H1 (cell line): Measurements from ENCODE around the gene LDHAL6A. TPM values are rescaled to one million over a fixed set of nuclear protein-coding genes. Genes with fewer than 3 reads are reported as not detected.

Experiments
- CTCF ChIA-PET: fragments of 300-600 bp; sonication (Branson Sonifier 250); formaldehyde crosslinking; loops from one replicate; lab custom pipeline; 2021; ENCODE audit not compliant: partially characterized antibody; lab: Charles Lee
- POLR2A ChIA-PET: fragments of 300-600 bp; sonication (Branson Sonifier 250); formaldehyde crosslinking; loops from one replicate; lab custom pipeline; 2021; ENCODE audit warnings: inconsistent platforms; ENCODE audit not compliant: partially characterized antibody; lab: Charles Lee
- DNase-seq, 2 experiments: peaks; one replicate each; pipeline versions ENCODE4 v3.0.0 to v3.0.0-alpha.2; 2010 to 2022; ENCODE audit warnings: low spot score in 2 of 2, low read depth in 1 of 2, mixed read lengths in 1 of 2
- FAIRE-seq: peaks from 2 replicates; lab custom pipeline; 2011; peaks lifted over from hg19 to GRCh38; lab: Jason Lieb, UNC
- H2AFZ ChIP-seq: 2 replicates; pipeline ENCODE4 v1.8.1; 2012; ENCODE audit warnings: low read length, inconsistent platforms
- H2AK5ac ChIP-seq: 2 replicates; pipeline ENCODE4 v1.6.1; 2013; ENCODE audit warnings: low read depth, low read length
- H2BK120ac ChIP-seq: replicated peaks from 2 replicates; pipeline ENCODE3; 2013; ENCODE audit warnings: low read depth, low read length, inconsistent platforms
- H2BK12ac ChIP-seq: 2 replicates; pipeline ENCODE4 v1.6.1; 2013; ENCODE audit warnings: low read depth, low read length
- H2BK15ac ChIP-seq: 2 replicates; pipeline ENCODE4 v1.6.1; 2013; ENCODE audit warnings: low read length
- H2BK20ac ChIP-seq: 2 replicates; pipeline ENCODE4 v1.6.1; 2013; ENCODE audit warnings: low read length
- H2BK5ac ChIP-seq: 2 replicates; pipeline ENCODE4 v1.6.1; 2013; ENCODE audit warnings: low read depth, low read length
- H3K14ac ChIP-seq: 2 replicates; pipeline ENCODE4 v1.6.1; 2013; ENCODE audit warnings: inconsistent platforms; ENCODE audit not compliant: insufficient read length
- H3K18ac ChIP-seq: 2 replicates; pipeline ENCODE4 v1.6.1; 2013; ENCODE audit warnings: low read length; ENCODE audit errors: extremely low read depth
- H3K23ac ChIP-seq: 2 replicates; pipeline ENCODE4 v1.6.1; 2013; ENCODE audit warnings: inconsistent platforms; ENCODE audit not compliant: insufficient read length
- H3K23me2 ChIP-seq: 2 replicates; pipeline ENCODE4 v1.6.1; 2013; ENCODE audit warnings: low read depth, low read length
- H3K27ac ChIP-seq: 2 replicates; pipeline ENCODE4 v1.6.1; 2011; ENCODE audit warnings: low read depth, low read length, inconsistent platforms
- H3K27me3 ChIP-seq, 4 experiments: replicated peaks in 1 of 4; 1 replicate in 1 of 4; 2 replicates in 3 of 4; pipeline versions ENCODE4 v1.6.1 to v1.8.1; 2011 to 2013; ENCODE audit warnings: low read length in 3 of 4, mild to moderate bottlenecking in 3 of 4, inconsistent platforms in 2 of 4, mixed read lengths in 2 of 4, moderate library complexity in 1 of 4; ENCODE audit not compliant: control insufficient read depth in 3 of 4, insufficient read depth in 3 of 4; ENCODE audit errors: extremely low read depth in 1 of 4
- H3K36me3 ChIP-seq, 4 experiments: 2 replicates each; pipeline versions ENCODE4 v1.6.1 to v1.8.1; 2011 to 2013; ENCODE audit warnings: mild to moderate bottlenecking in 4 of 4, low read length in 3 of 4, moderate library complexity in 2 of 4, control low read depth in 1 of 4, inconsistent platforms in 1 of 4; ENCODE audit not compliant: insufficient read depth in 4 of 4, control insufficient read depth in 2 of 4
- H3K4ac ChIP-seq: replicated peaks from 2 replicates; pipeline ENCODE3; 2013; ENCODE audit warnings: low read length, low read depth, mixed read lengths, inconsistent platforms; ENCODE audit not compliant: insufficient read length
- H3K4me1 ChIP-seq, 4 experiments: replicated peaks in 1 of 4; 1 replicate in 1 of 4; 2 replicates in 3 of 4; pipeline versions ENCODE4 v1.6.1 to v1.8.1; 2011 to 2013; ENCODE audit warnings: low read length in 3 of 4, inconsistent platforms in 2 of 4, mixed read lengths in 1 of 4; ENCODE audit not compliant: insufficient read depth in 4 of 4, control insufficient read depth in 3 of 4
- H3K4me2 ChIP-seq, 2 experiments: 2 replicates each; pipeline versions ENCODE4 v1.6.1 to v1.8.1; 2011 to 2013; ENCODE audit warnings: low read depth in 2 of 2, low read length in 2 of 2, control low read depth in 1 of 2, inconsistent platforms in 1 of 2, mild to moderate bottlenecking in 1 of 2; ENCODE audit not compliant: insufficient read depth in 1 of 2
- H3K4me3 ChIP-seq, 4 experiments: fragments of 200-600, 300-600 bp in 1 of 4; sonication (generic), shearing (Covaris generic), sonication (Bioruptor Twin) in 1 of 4; 2 replicates each; pipeline versions ENCODE4 v1.5.1 to v1.8.1; 2011 to 2016; ENCODE audit warnings: low read length in 4 of 4, low read depth in 3 of 4, control low read depth in 2 of 4, inconsistent platforms in 2 of 4, mild to moderate bottlenecking in 2 of 4, mixed read lengths in 1 of 4, moderate library complexity in 1 of 4; ENCODE audit not compliant: insufficient read depth in 2 of 4; ENCODE audit errors: extremely low read depth in 1 of 4
- H3K56ac ChIP-seq: replicated peaks from 2 replicates; pipeline ENCODE3; 2013; ENCODE audit warnings: low read depth, mild to moderate bottlenecking, mixed read lengths, low read length, inconsistent platforms; ENCODE audit not compliant: insufficient read length
- H3K79me1 ChIP-seq: 2 replicates; pipeline ENCODE4 v1.6.1; 2013; ENCODE audit warnings: low read depth, low read length, control low read depth
- H3K79me2 ChIP-seq, 2 experiments: 2 replicates each; pipeline versions ENCODE4 v1.6.1 to v1.8.1; 2012 to 2013; ENCODE audit warnings: low read length in 2 of 2, mild to moderate bottlenecking in 2 of 2, inconsistent platforms in 1 of 2; ENCODE audit not compliant: insufficient read depth in 2 of 2, control insufficient read depth in 1 of 2
- H3K9ac ChIP-seq, 4 experiments: replicated peaks in 1 of 4; 1 replicate in 1 of 4; 2 replicates in 3 of 4; pipeline versions ENCODE4 v1.6.1 to v1.8.1; 2011 to 2013; ENCODE audit warnings: low read depth in 3 of 4, low read length in 3 of 4, control low read depth in 2 of 4, mild to moderate bottlenecking in 2 of 4, moderate library complexity in 2 of 4, inconsistent platforms in 1 of 4; ENCODE audit errors: extremely low read depth in 1 of 4
- H3K9me3 ChIP-seq, 2 experiments: 2 replicates each; pipeline versions ENCODE4 v1.6.1 to v1.8.1; 2012 to 2013; ENCODE audit warnings: mild to moderate bottlenecking in 2 of 2, moderate library complexity in 2 of 2, control low read depth in 1 of 2, inconsistent platforms in 1 of 2, low read depth in 1 of 2, low read length in 1 of 2, mixed read lengths in 1 of 2; ENCODE audit not compliant: insufficient read depth in 2 of 2
- H4K20me1 ChIP-seq, 2 experiments: replicated peaks in 1 of 2; 2 replicates each; pipeline versions ENCODE3 to v1.8.1; 2011 to 2013; ENCODE audit warnings: inconsistent platforms in 2 of 2, low read length in 2 of 2, mild to moderate bottlenecking in 1 of 2; ENCODE audit not compliant: insufficient read depth in 2 of 2, control insufficient read depth in 1 of 2
- H4K5ac ChIP-seq: 2 replicates; pipeline ENCODE4 v1.6.1; 2013; ENCODE audit warnings: low read length, low read depth, mixed read lengths, inconsistent platforms; ENCODE audit not compliant: insufficient read length
- H4K8ac ChIP-seq: 2 replicates; pipeline ENCODE4 v1.8.0; 2013; ENCODE audit warnings: mild to moderate bottlenecking, moderate library complexity, low read length, inconsistent platforms; ENCODE audit not compliant: insufficient read depth; ENCODE audit errors: extremely low read depth
- H4K91ac ChIP-seq: replicated peaks from 2 replicates; pipeline ENCODE3; 2013; ENCODE audit warnings: low read length, mixed read lengths, inconsistent platforms; ENCODE audit not compliant: insufficient read length
- CHD1 ChIP-seq: IDR thresholded peaks from 2 replicates; pipeline ENCODE4 v1.6.1; 2012; ENCODE audit warnings: low read depth, low read length, improper control_type of control experiment
- CTBP2 ChIP-seq: IDR thresholded peaks from 2 replicates; pipeline ENCODE4 v1.7.0; 2011; ENCODE audit warnings: borderline replicate concordance, mild to moderate bottlenecking, moderate library complexity, mixed read lengths, low read length; ENCODE audit not compliant: insufficient read depth, insufficient read length
- CTCF ChIP-seq, 3 experiments: IDR thresholded peaks; 1 replicate in 2 of 3; 2 replicates in 1 of 3; pipeline versions ENCODE4 v1.5.1 to v1.6.1; 2011; ENCODE audit warnings: low read length in 3 of 3, mild to moderate bottlenecking in 3 of 3, inconsistent platforms in 2 of 3, low read depth in 1 of 3, moderate library complexity in 1 of 3; ENCODE audit not compliant: insufficient read depth in 1 of 3; ENCODE audit errors: control extremely low read depth in 1 of 3
- POLR2A ChIP-seq, 2 experiments: IDR thresholded peaks; 1 replicate in 1 of 2; 2 replicates in 1 of 2; pipeline ENCODE4 v1.6.1; 2011; ENCODE audit warnings: low read depth in 2 of 2, low read length in 2 of 2, mild to moderate bottlenecking in 2 of 2; ENCODE audit errors: control extremely low read depth in 1 of 2
- RAD21 ChIP-seq, 2 experiments: IDR thresholded peaks in 1 of 2; conservative IDR thresholded peaks in 1 of 2; 2 replicates each; pipeline ENCODE4 v1.6.1; 2011; ENCODE audit warnings: low read depth in 2 of 2, low read length in 2 of 2, improper control_type of control experiment in 1 of 2, inconsistent platforms in 1 of 2, mild to moderate bottlenecking in 1 of 2, moderate library complexity in 1 of 2
- TCF12 ChIP-seq: IDR thresholded peaks from 2 replicates; pipeline ENCODE4 v1.6.1; 2011; ENCODE audit warnings: low read depth, mild to moderate bottlenecking, low read length
- YY1 ChIP-seq: IDR thresholded peaks from 2 replicates; pipeline ENCODE4 v1.6.1; 2011; ENCODE audit warnings: low read depth, mild to moderate bottlenecking, low read length
- WGBS, 2 experiments: shearing (Covaris generic) in 1 of 2; methylation state at CpG; one replicate each; pipeline versions ENCODE4 v1.1.6 to v1.1.7; 2013 to 2015; ENCODE audit warnings: low lambda C conversion rate in 2 of 2, mixed read lengths in 2 of 2, inconsistent platforms in 1 of 2, low coverage in 1 of 2, missing lambda C conversion rate in 1 of 2; ENCODE audit not compliant: insufficient replicate concordance in 2 of 2, insufficient coverage in 1 of 2, insufficient read length in 1 of 2; ENCODE audit errors: extremely low coverage in 1 of 2, missing lambda C conversion rate in 1 of 2; 5-methylcytosine and 5-hydroxymethylcytosine counted together
- polyA plus RNA-seq, 7 experiments: library from polyadenylated mRNA; depleted of rRNA in 3 of 7; stranded (reverse) in 5 of 7; unstranded in 2 of 7; fragments of >200 nt in 5 of 7; fragments of 200-250 nt in 2 of 7; gene quantifications; 1 replicate in 5 of 7; 2 replicates in 1 of 7; 4 replicates in 1 of 7; pipeline versions ENCODE4 v1.2.1 to v1.2.3, GENCODE V29; 2011 to 2013; ENCODE audit warnings: missing spikeins in 2 of 7, mixed read lengths in 2 of 7
- total RNA-seq: library from RNA; stranded (reverse); fragmentation: NEBNext Ultra II Directional; extraction: Animal tissue kit (Norgen Biotek cat#: 25700); gene quantifications from 2 replicates; pipeline ENCODE4 v1.2.1, GENCODE V29; 2021

Gene LDHAL6A
- total and polyA plus RNA-seq, 2 of the 8 experiments (the other 6 are each of a cell fraction or from before 2014, with no cell fraction given), result not detected

- no peak for FAIRE-seq
- 100% methylated on average over 2 of the region's 2 CpGs; no CpG with 5 or more reads in 1 of the 2 experiments for WGBS, 2 experiments
- POLR2A ChIA-PET, result no interaction called here
Measured at GRCh38 chr11:18466402-18466801, 10.7 kb downstream of the LDHAL6A start.

More at GRCh38 chr11:18466402-18466801, 10.7 kb downstream of the LDHAL6A start:
- Histone ChIP-seq H3K56ac (no peak overlapping the region), H2BK5ac (no peak overlapping the region)
- TF ChIP-seq CTBP2 (no peak), CTCF (IDR thresholded peaks at IDR 0.05; ENCODE audit: control extremely low read depth in 1 of 3, insufficient read depth in 1 of 3, low read depth in 1 of 3, low read length in 3 of 3) (no peak), POLR2A (IDR thresholded peaks at IDR 0.05; ENCODE audit: control extremely low read depth in 1 of 2, low read depth in 2 of 2, low read length in 2 of 2) (no peak), TCF12 (no peak), YY1 (no peak), CHD1 (no peak), RAD21 (IDR thresholded peaks at IDR 0.05 in 1 of 2, conservative IDR thresholded peaks at IDR 0.05 in 1 of 2; ENCODE audit: low read depth in 2 of 2, low read length in 2 of 2) (no peak)
- TF ChIP-seq, all 59 proteins: peak for 0
- Histone ChIP-seq H3K4ac (no peak overlapping the region), H2BK15ac (no peak overlapping the region), H3K9me3 (no peaks in the 10 kb centered on the region), H3K23ac (no peak overlapping the region), H3K4me2 (no peak overlapping the region), H3K27ac (no peak overlapping the region), H2AK5ac (no peak overlapping the region), H3K79me2 (no peaks in the 10 kb centered on the region), H3K23me2 (no peaks in the 10 kb centered on the region; the same call in 1 of the 2 replicates), H3K4me3 (no peak overlapping the region), H3K9ac (no peak overlapping the region), H2BK20ac (no peak overlapping the region), H4K20me1 (no peaks in the 10 kb centered on the region), H3K14ac (no peak overlapping the region), H4K91ac (no peak overlapping the region), H4K8ac (no peak overlapping the region), H2BK12ac (no peak overlapping the region), H3K36me3 (no peaks in the 10 kb centered on the region), H3K27me3 (no peaks in the 10 kb centered on the region), H3K79me1 (no peaks in the 10 kb centered on the region), H3K18ac (no peak overlapping the region), H3K4me1 (no peaks in the 10 kb centered on the region), H2AFZ (no peak overlapping the region), H4K5ac (no peak overlapping the region), H2BK120ac (no peak overlapping the region)
- DNase-seq, result no peak
- CTCF ChIA-PET, result interaction anchor here (1.0 to 1.4 kb wide), 3 partner anchors 11 to 351 kb away, joined by 3 to 6 read pairs (median 4); partner anchors contain the start of gene LDHAL6A
